Activated CD4-positive, CD25-positive, alpha-beta regulatory T cell treated with anti-CD3 and anti-CD28 coated beads, Interleukin-2, amount 50 U/mL, for 72 hours (primary cell): Measurements from ENCODE around the gene TOP2A.
A peak's percentile ranks its signal among the peaks of the same experiment; 100 is the strongest.
"Not testable (repeated sequence)": the region's sequence is repeated elsewhere in the genome, so short reads cannot be mapped to it uniquely, and the experiment has no call there.

Experiments used
- DNase-seq: peaks from one replicate; pipeline ENCODE4 v3.0.0; 2021

Gene TOP2A

DNA sequence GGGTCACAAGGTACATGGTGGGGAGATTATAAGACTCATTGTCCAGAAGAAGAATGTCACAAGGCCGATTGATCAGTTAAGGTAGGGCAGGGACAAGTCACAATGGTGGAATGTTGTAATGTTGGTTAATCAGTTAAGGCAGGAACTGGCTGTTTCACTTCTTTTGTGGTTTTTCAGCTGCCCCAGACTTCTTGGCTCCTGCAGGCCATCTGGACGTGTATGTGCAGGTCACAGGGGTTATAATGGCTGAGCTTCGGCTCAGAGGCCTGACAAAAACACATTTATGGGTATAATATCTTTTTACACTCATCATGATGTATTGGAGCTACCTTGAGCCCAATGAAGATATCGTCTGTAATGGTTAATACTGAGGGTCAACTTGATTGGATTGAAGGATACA lies 45.1 kb downstream of the TOP2A start:
- DNase-seq = not testable (repeated sequence)

- no peak for DNase-seq
Observed at GRCh38 chr17:40372031-40372430, 45.7 kb downstream of the TOP2A start.

- peak; percentile 28 for DNase-seq
Observed at GRCh38 chr17:40371261-40371929, 46.3 kb downstream of the TOP2A start.

DNA sequence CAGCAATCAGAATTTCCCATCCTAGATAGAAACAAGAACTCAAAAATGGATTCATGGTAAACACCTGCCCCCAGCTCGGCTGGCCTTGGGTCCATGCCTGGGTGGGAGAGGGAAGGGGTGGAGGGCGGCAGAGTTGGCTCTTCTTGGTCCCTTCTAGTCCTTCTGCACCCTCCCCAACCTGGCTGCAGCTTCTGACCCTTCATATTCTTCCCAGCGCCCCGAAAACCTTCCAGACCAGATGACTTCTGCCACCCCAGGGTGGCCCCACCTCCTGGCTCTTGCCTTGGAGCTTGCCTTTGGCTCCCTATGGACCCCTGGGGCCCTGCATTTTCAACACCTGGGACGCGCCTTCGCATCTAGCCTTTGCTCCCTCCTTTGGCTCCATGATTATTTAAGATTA lies 47.8 kb downstream of the TOP2A start:
- peak; percentile 20 for DNase-seq

DNA sequence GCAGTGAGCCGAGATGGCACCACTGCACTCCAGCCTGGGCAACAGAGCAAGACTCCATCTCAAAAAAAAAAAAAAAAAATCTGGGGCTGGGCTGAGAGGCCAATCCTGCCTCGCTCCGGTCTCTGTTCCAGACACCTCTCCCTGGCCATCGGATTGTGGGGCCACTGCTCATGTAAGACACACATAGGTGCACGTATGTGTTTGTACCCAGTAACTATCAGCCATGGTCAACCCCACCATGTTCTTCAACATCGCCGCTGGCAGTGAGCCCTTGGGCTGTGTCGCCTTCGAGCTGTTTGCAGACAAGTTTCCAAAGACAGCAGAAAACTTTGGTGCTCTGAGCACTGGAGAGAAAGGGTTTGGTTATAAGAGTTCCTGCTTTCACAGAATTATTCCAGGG lies 50.0 kb downstream of the TOP2A start:
- DNase-seq = peak; percentile 23

- peak; percentile 20 for DNase-seq
Observed at GRCh38 chr17:40366861-40367518, 50.7 kb downstream of the TOP2A start.

DNA sequence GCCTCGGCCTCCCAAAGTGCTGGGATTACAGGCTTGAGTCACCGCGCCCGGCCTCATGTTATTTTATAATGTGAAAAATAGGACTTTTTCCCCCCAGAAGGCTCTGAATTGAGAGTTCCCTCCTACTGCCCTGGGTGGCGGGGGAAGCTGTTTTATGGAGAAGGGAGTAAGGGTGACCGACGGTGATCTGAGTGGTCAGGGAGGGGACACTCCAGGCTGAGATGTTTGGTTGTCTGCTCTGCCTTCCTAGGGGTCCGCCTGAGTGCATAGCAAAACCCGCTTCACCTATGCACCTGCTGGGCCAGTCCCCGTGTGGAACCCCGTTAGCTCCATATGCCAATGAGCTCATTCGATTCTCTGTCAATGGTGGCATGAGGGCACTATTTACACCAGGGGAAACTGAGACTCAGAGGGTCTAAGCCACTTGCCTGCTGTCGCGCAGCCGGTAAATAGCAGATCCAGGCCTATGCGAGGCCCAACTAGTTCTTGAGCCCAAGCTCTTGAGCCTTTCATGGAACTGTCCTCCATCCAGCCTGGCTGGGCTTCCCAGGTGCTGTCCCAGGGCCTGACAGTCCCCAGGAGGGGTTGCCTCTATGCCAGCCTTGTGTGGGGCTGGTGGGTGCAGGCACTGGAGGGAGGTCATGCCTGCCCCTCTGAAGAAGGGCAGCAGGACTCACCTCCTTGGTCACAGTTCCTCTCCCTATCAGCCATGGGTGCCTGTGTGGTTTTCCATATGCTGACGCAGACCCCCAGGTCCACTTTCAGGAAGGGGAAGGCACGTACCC lies 51.4 kb downstream of the TOP2A start:
- peak; percentile 27 for DNase-seq

- no peak for DNase-seq
Observed at GRCh38 chr17:40364906-40365305, 52.8 kb downstream of the TOP2A start.

- peak; percentile 28 for DNase-seq
Observed at GRCh38 chr17:40364121-40364861, 53.4 kb downstream of the TOP2A start, which contains the start of gene GJD3. Gene GJD3, minus strand, starts transcription at chr17:40364737. Its CDS starts 922 bp downstream, at chr17:40363815.

- DNase-seq = peak; percentile 38
Observed at GRCh38 chr17:40363111-40363827, 54.4 kb downstream of the TOP2A start.

DNA sequence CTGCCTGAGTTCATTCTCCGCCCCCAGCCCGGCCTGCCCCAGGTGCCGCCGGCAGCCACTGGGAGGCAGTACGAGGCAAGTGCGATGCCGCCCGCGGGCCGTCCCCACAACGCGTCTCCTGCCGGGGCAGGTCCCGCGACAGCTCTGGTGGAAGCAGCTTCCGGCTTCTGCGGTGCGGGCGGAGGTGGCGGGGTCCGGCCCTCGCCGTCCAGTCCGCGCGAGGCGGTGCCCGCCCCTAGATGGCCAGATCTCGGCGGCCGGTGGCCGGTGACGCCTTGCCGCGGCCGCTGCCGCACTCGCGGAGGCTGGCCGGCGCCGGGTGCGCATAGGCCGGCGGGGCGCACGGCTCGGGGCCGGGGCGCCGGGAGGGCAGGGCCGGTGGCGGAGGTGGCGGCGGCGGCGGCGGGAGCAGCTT lies 55.0 kb downstream of the TOP2A start:
- peak; percentile 83 for DNase-seq

GRCh38 chr17:40361925-40362695 lies 55.6 kb downstream of the TOP2A start:
- no peak for DNase-seq

- no peak for DNase-seq
Observed at GRCh38 chr17:40361063-40361924, 56.4 kb downstream of the TOP2A start.

GRCh38 chr17:40360091-40360490 lies 57.6 kb downstream of the TOP2A start:
- DNase-seq = no peak

- DNase-seq = peak; percentile 93
Observed at GRCh38 chr17:40358323-40359038, 59.2 kb downstream of the TOP2A start.

- no peak for DNase-seq
Observed at GRCh38 chr17:40356990-40357881, 60.5 kb downstream of the TOP2A start.

- DNase-seq = no peak
Observed at GRCh38 chr17:40355804-40356758, 61.6 kb downstream of the TOP2A start.
